H9 (cell line): ENCODE results near the gene TAGLN. TPM values are rescaled to one million over a fixed set of nuclear protein-coding genes. Genes with fewer than 3 reads are reported as not detected.
"Not testable (repeated sequence)": the region's sequence is repeated elsewhere in the genome, so short reads cannot be mapped to it uniquely, and the experiment has no call there.

Experiments
- DNase-seq: peaks from one replicate; pipeline ENCODE4 v3.0.0-alpha.2; 2017
- H2AFZ ChIP-seq: one replicate; pipeline ENCODE4 v1.6.1; 2013; ENCODE audit warnings: mild to moderate bottlenecking, low read length, control low read depth, moderate library complexity
- H2AK5ac ChIP-seq: 2 replicates; pipeline ENCODE4 v1.6.1; 2013; ENCODE audit warnings: low read length, control low read depth, mixed read lengths; ENCODE audit not compliant: insufficient read length
- H2BK120ac ChIP-seq: one replicate; pipeline ENCODE4 v1.6.1; 2013; ENCODE audit warnings: low read depth, mild to moderate bottlenecking, low read length, control low read depth, inconsistent platforms; ENCODE audit not compliant: poor library complexity, severe bottlenecking
- H2BK12ac ChIP-seq: 2 replicates; pipeline ENCODE4 v1.6.1; 2013; ENCODE audit warnings: low read length, control low read depth, mixed read lengths, low read depth; ENCODE audit not compliant: insufficient read length
- H2BK15ac ChIP-seq: 2 replicates; pipeline ENCODE4 v1.6.1; 2013; ENCODE audit warnings: low read depth, low read length, control low read depth
- H2BK20ac ChIP-seq: one replicate; pipeline ENCODE4 v1.6.1; 2013; ENCODE audit warnings: low read depth, mild to moderate bottlenecking, low read length, control low read depth, inconsistent platforms; ENCODE audit not compliant: poor library complexity, severe bottlenecking
- H2BK5ac ChIP-seq: 2 replicates; pipeline ENCODE4 v1.6.1; 2013; ENCODE audit warnings: low read length, control low read depth, mixed read lengths; ENCODE audit not compliant: insufficient read length
- H3K14ac ChIP-seq: 2 replicates; pipeline ENCODE4 v1.6.1; 2013; ENCODE audit warnings: low read length, control low read depth; ENCODE audit not compliant: insufficient read depth
- H3K18ac ChIP-seq: 2 replicates; pipeline ENCODE4 v1.6.1; 2013; ENCODE audit warnings: low read depth, mild to moderate bottlenecking, mixed read lengths, low read length, control low read depth; ENCODE audit not compliant: insufficient read length
- H3K23ac ChIP-seq: 2 replicates; pipeline ENCODE4 v1.6.1; 2013; ENCODE audit warnings: low read length, control low read depth, mixed read lengths, low read depth; ENCODE audit not compliant: insufficient read length
- H3K23me2 ChIP-seq: 2 replicates; pipeline ENCODE4 v1.6.1; 2013; ENCODE audit warnings: low read depth, mild to moderate bottlenecking, mixed read lengths, low read length, control low read depth; ENCODE audit not compliant: insufficient read length, poor library complexity, severe bottlenecking
- H3K27ac ChIP-seq: 2 replicates; pipeline ENCODE4 v1.5.1; 2013; ENCODE audit warnings: low read length, control low read depth, mixed read lengths, low read depth; ENCODE audit not compliant: insufficient read length
- H3K27me3 ChIP-seq: 2 replicates; pipeline ENCODE4 v1.6.1; 2013; ENCODE audit warnings: low read length, control low read depth, inconsistent platforms; ENCODE audit not compliant: insufficient read depth
- H3K4ac ChIP-seq: 2 replicates; pipeline ENCODE4 v1.6.1; 2013; ENCODE audit warnings: low read depth, mild to moderate bottlenecking, control low read depth, inconsistent platforms, low read length, moderate library complexity
- H3K4me1 ChIP-seq: 2 replicates; pipeline ENCODE4 v1.6.1; 2013; ENCODE audit warnings: low read length, control low read depth, inconsistent platforms; ENCODE audit not compliant: insufficient read depth
- H3K4me2 ChIP-seq: 2 replicates; pipeline ENCODE4 v1.6.1; 2013; ENCODE audit warnings: low read length, control low read depth, mixed read lengths; ENCODE audit not compliant: insufficient read length, insufficient read depth
- H3K56ac ChIP-seq: 2 replicates; pipeline ENCODE4 v1.6.1; 2013; ENCODE audit warnings: low read depth, mild to moderate bottlenecking, mixed read lengths, low read length, control low read depth; ENCODE audit not compliant: insufficient read length
- H3K79me1 ChIP-seq: 2 replicates; pipeline ENCODE4 v1.6.1; 2013; ENCODE audit warnings: low read depth, mild to moderate bottlenecking, moderate library complexity, low read length, control low read depth, inconsistent platforms; ENCODE audit not compliant: insufficient read depth, poor library complexity, severe bottlenecking
- H3K79me2 ChIP-seq: 2 replicates; pipeline ENCODE4 v1.6.1; 2013; ENCODE audit warnings: low read length, control low read depth, inconsistent platforms; ENCODE audit not compliant: insufficient read depth
- H3K9ac ChIP-seq: 2 replicates; pipeline ENCODE4 v1.6.1; 2013; ENCODE audit warnings: low read length, control low read depth, mixed read lengths; ENCODE audit not compliant: insufficient read length; ENCODE audit errors: extremely low read depth
- H3K9me3 ChIP-seq: one replicate; pipeline ENCODE4 v1.6.1; 2013; ENCODE audit warnings: low read depth, low read length, inconsistent platforms; ENCODE audit not compliant: control insufficient read depth
- H3T11ph ChIP-seq: one replicate; pipeline ENCODE4 v1.6.1; 2013; ENCODE audit warnings: mild to moderate bottlenecking, low read length, control low read depth, inconsistent platforms
- H4K20me1 ChIP-seq: one replicate; pipeline ENCODE4 v1.6.1; 2013; ENCODE audit not compliant: control insufficient read depth, insufficient read length, insufficient read depth
- H4K5ac ChIP-seq: 2 replicates; pipeline ENCODE4 v1.6.1; 2013; ENCODE audit warnings: low read depth, mild to moderate bottlenecking, mixed read lengths, low read length, control low read depth; ENCODE audit not compliant: insufficient read length
- H4K8ac ChIP-seq: replicated peaks from 2 replicates; pipeline ENCODE4 v1.6.1; 2013; ENCODE audit warnings: low read length, control low read depth, mixed read lengths, low read depth; ENCODE audit not compliant: insufficient read length
- H4K91ac ChIP-seq: 2 replicates; pipeline ENCODE4 v1.6.1; 2013; ENCODE audit warnings: low read depth, mild to moderate bottlenecking, moderate library complexity, mixed read lengths, low read length, control low read depth; ENCODE audit not compliant: insufficient read length
- H3K27ac Mint-ChIP-seq, 3 experiments: 2 replicates in 2 of 3; 3 replicates in 1 of 3; pipeline ENCODE4 v1.8.0; 2020 to 2021; ENCODE audit warnings: mixed read lengths in 3 of 3, mild to moderate bottlenecking in 1 of 3, moderate library complexity in 1 of 3
- H3K27me3 Mint-ChIP-seq: 2 replicates; pipeline ENCODE4 v1.8.0; 2021; ENCODE audit warnings: low read depth, mild to moderate bottlenecking, moderate library complexity, mixed read lengths
- H3K36me3 Mint-ChIP-seq, 3 experiments: 2 replicates in 2 of 3; 3 replicates in 1 of 3; pipeline ENCODE4 v1.8.0; 2020 to 2021; ENCODE audit warnings: low read depth in 3 of 3, mixed read lengths in 3 of 3; ENCODE audit not compliant: insufficient read depth in 1 of 3
- H3K4me1 Mint-ChIP-seq, 2 experiments: 2 replicates each; pipeline ENCODE4 v1.8.0; 2020; ENCODE audit warnings: mixed read lengths in 2 of 2
- H3K4me3 Mint-ChIP-seq, 2 experiments: 2 replicates in 1 of 2; 3 replicates in 1 of 2; pipeline ENCODE4 v1.8.0; 2020 to 2021; ENCODE audit warnings: mild to moderate bottlenecking in 2 of 2, mixed read lengths in 2 of 2, moderate library complexity in 1 of 2
- H3K9me3 Mint-ChIP-seq, 2 experiments: 2 replicates in 1 of 2; 3 replicates in 1 of 2; pipeline ENCODE4 v1.8.0; 2020; ENCODE audit warnings: mild to moderate bottlenecking in 2 of 2, mixed read lengths in 2 of 2, moderate library complexity in 1 of 2
- CTCF ChIP-seq: fragments of 200-600 bp; sonication (generic); conservative IDR thresholded peaks from 3 replicates; pipeline ENCODE4 v1.8.0; 2021; ENCODE audit warnings: antibody characterized with exemption, mild to moderate bottlenecking
- WGBS: extraction: QIAGEN DNeasy Blood & Tissue Kit; methylation state at CpG from one replicate; pipeline ENCODE4 v1.1.7; 2013; ENCODE audit warnings: missing lambda C conversion rate, low lambda C conversion rate, mixed read lengths; ENCODE audit not compliant: insufficient read length; ENCODE audit errors: extremely low coverage; 5-methylcytosine and 5-hydroxymethylcytosine counted together
- total RNA-seq: library from RNA; stranded (reverse); gene quantifications from 2 replicates; pipeline ENCODE4 v1.2.1, GENCODE V29; 2021

Gene TAGLN
- total RNA-seq, 1 experiment from 2014 or later: 176 TPM

DNA sequence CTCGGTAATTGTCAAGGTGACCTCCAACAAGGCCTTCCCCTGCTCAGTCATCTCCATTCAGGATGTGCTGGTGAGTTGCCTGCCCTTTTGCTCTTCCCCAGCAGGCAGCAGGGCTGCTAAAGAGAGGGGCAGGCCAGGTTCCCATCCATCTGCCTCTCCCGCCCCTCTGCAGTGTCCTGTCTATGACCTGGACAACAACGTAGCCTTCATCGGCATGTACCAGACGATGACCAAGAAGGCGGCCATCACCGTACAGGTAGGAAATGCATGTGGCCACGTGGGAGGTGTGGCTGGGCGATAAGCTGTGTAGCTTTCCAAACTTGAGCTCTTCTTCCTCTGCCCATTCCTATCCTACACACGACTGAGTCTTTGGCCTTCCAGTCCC, 16.6 kb upstream of the TAGLN start:
- H3K27me3 Mint-ChIP-seq: peaks cover 4% of the 10 kb centered on the region; the same call in 1 of the 2 replicates
- no peak overlapping the region for H3K27ac ChIP-seq
- H4K8ac ChIP-seq: no peak overlapping the region
- DNase-seq: no peak
- no peak overlapping the region for H4K91ac ChIP-seq
- no peak overlapping the region for H3K56ac ChIP-seq
- no peak overlapping the region for H2BK12ac ChIP-seq
- no CpG with 5 or more reads among the region's 10 CpGs for WGBS
- H4K5ac ChIP-seq: no peak overlapping the region
- H3K9me3 ChIP-seq: no peaks in the 10 kb centered on the region
- no peaks in the 10 kb centered on the region for H3K27me3 ChIP-seq
- no peak overlapping the region for H3T11ph ChIP-seq
- peaks cover 14% of the 10 kb centered on the region for H3K23me2 ChIP-seq
- H3K4me1 ChIP-seq: peaks cover 6% of the 10 kb centered on the region; the same call in 1 of the 2 replicates
- TF ChIP-seq CTCF: no peak
- H3K79me1 ChIP-seq: no peaks in the 10 kb centered on the region
- no peak overlapping the region for H3K14ac ChIP-seq
- H3K4ac ChIP-seq: no peak overlapping the region
- H2BK20ac ChIP-seq: no peak overlapping the region
- no peak overlapping the region for H2BK15ac ChIP-seq
- H3K9ac ChIP-seq: no peak overlapping the region
- no peak overlapping the region for H3K18ac ChIP-seq
- H2BK5ac ChIP-seq: no peak overlapping the region
- no peak overlapping the region for H3K27ac Mint-ChIP-seq
- H4K20me1 ChIP-seq: no peaks in the 10 kb centered on the region
- H3K9me3 Mint-ChIP-seq: no peaks in the 10 kb centered on the region
- H3K4me1 Mint-ChIP-seq: peaks cover 21 to 27% of the 10 kb centered on the region in 2 experiments
- H2AK5ac ChIP-seq: no peak overlapping the region
- H3K79me2 ChIP-seq: no peaks in the 10 kb centered on the region
- no peak overlapping the region; a peak in 1 of 5 replicates for H3K4me3 Mint-ChIP-seq
- no peak overlapping the region for H3K4me2 ChIP-seq
- no peak overlapping the region for H2BK120ac ChIP-seq
- no peak overlapping the region for H3K23ac ChIP-seq
- H3K36me3 Mint-ChIP-seq: peaks cover 0 to 16% (median 13%) of the 10 kb centered on the region in 3 experiments; a peak in 4 of 7 replicates
- H2AFZ ChIP-seq: no peak overlapping the region

DNA sequence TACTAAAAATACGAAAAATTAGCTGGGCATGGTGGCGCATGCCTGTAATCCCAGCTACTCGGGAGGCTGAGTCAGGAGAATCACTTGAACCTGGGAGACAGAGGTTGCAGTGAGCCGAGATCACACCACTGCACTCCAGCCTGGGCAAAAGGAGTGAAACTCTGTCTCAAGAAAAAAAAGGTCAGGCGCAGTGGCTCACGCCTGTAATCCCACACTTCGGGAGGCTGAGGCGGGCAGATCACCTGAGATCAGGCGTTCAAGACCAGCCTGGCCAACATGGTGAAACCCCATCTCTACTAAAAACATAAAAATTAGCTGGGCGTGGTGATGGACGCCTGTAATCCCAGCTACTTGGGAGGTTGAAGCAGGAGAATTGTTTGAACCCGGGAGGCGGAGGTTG, 16.0 kb upstream of the TAGLN start:
- not testable (repeated sequence) for H3K23ac ChIP-seq, H3K14ac ChIP-seq, H4K8ac ChIP-seq, H3K4me3 Mint-ChIP-seq, H4K91ac ChIP-seq, H3K56ac ChIP-seq, H3K79me1 ChIP-seq, H2AK5ac ChIP-seq, H4K5ac ChIP-seq, H3K4ac ChIP-seq, H4K20me1 ChIP-seq, H3K27ac ChIP-seq, H3K27me3 ChIP-seq, H2BK120ac ChIP-seq, H3K79me2 ChIP-seq, H2BK20ac ChIP-seq, H3T11ph ChIP-seq, H2AFZ ChIP-seq, H2BK15ac ChIP-seq, H2BK5ac ChIP-seq, H2BK12ac ChIP-seq, H3K9me3 ChIP-seq, H3K27ac Mint-ChIP-seq, H3K18ac ChIP-seq, H3K9me3 Mint-ChIP-seq, H3K27me3 Mint-ChIP-seq, H3K4me1 ChIP-seq, DNase-seq, H3K4me2 ChIP-seq, H3K9ac ChIP-seq
- Mint-ChIP-seq H3K4me1 (peaks cover 15 to 21% of the 10 kb centered on the region in 2 experiments), H3K36me3 (peaks cover 0 to 22% (median 13%) of the 10 kb centered on the region in 3 experiments; a peak in 4 of 7 replicates)
- no CpG with 5 or more reads among the region's 13 CpGs for WGBS
- peaks cover 12% of the 10 kb centered on the region for H3K23me2 ChIP-seq
